ENCODE measurements around the gene RABL6.
"Not testable (repeated sequence)": the region's sequence is repeated elsewhere in the genome, so short reads cannot be mapped to it uniquely, and the experiment has no call there.

RABL6 gene

GRCh38 chr9:136807281-136808074, at the start of gene RABL6:
Gene RABL6, plus strand, starts transcription at chr9:136807948. Its CDS starts 249 bp downstream, at chr9:136808197.
- no peaks in the 10 kb centered on the region for H3K27me3 Mint-ChIP-seq
- peak within 1 kb of the TSS; percentile 87 for H3K4me3 Mint-ChIP-seq
- H3K36me3 Mint-ChIP-seq (ENCODE audit: low read depth), result peaks cover 46% of the 10 kb centered on the region
- no peaks in the 10 kb centered on the region for H3K9me3 Mint-ChIP-seq
- H3K4me1 Mint-ChIP-seq (ENCODE audit: low read depth), result peaks cover 33% of the 10 kb centered on the region
- peak within 1 kb of the TSS; percentile 93 for H3K27ac Mint-ChIP-seq
- peak; percentile 90 for DNase-seq

- Mint-ChIP-seq H3K27me3 (peaks cover 29% of the 10 kb centered on the region), H3K27ac (no peak overlapping the region), H3K36me3 (ENCODE audit: low read depth) (no peaks in the 10 kb centered on the region), H3K4me1 (ENCODE audit: low read depth) (no peaks in the 10 kb centered on the region), H3K9me3 (peaks cover 2% of the 10 kb centered on the region), H3K4me3 (no peak overlapping the region)
- no peak for DNase-seq
Observed at GRCh38 chr9:136759001-136759400, 48.7 kb upstream of the RABL6 start.

GRCh38 chr9:136759436-136760325, 48.1 kb upstream of the RABL6 start:
- Mint-ChIP-seq H3K27me3 (peaks cover 30% of the 10 kb centered on the region), H3K4me3 (no peak overlapping the region), H3K36me3 (ENCODE audit: low read depth) (no peaks in the 10 kb centered on the region), H3K9me3 (peaks cover 2% of the 10 kb centered on the region), H3K4me1 (ENCODE audit: low read depth) (no peaks in the 10 kb centered on the region), H3K27ac (no peak overlapping the region)
- DNase-seq, result no peak

- H3K9me3 Mint-ChIP-seq, result peaks cover 2% of the 10 kb centered on the region
- H3K4me1 Mint-ChIP-seq (ENCODE audit: low read depth), result no peaks in the 10 kb centered on the region
- no peak for DNase-seq
- H3K4me3 Mint-ChIP-seq, result no peak overlapping the region
- peaks cover 29% of the 10 kb centered on the region for H3K27me3 Mint-ChIP-seq
- H3K27ac Mint-ChIP-seq, result no peak overlapping the region
- H3K36me3 Mint-ChIP-seq (ENCODE audit: low read depth), result no peaks in the 10 kb centered on the region
Observed at GRCh38 chr9:136760424-136760823, 47.3 kb upstream of the RABL6 start.

GRCh38 chr9:136760834-136761544, 46.8 kb upstream of the RABL6 start:
- H3K9me3 Mint-ChIP-seq; DNase-seq; H3K4me1 Mint-ChIP-seq (ENCODE audit: low read depth); H3K4me3 Mint-ChIP-seq; H3K36me3 Mint-ChIP-seq (ENCODE audit: low read depth); H3K27ac Mint-ChIP-seq: not testable (repeated sequence)
- H3K27me3 Mint-ChIP-seq, result peaks cover 25% of the 10 kb centered on the region

- H3K27me3 Mint-ChIP-seq, result peaks cover 19% of the 10 kb centered on the region
- no peak overlapping the region for H3K4me3 Mint-ChIP-seq
- H3K9me3 Mint-ChIP-seq, result no peaks in the 10 kb centered on the region
- peaks cover 7% of the 10 kb centered on the region for H3K4me1 Mint-ChIP-seq (ENCODE audit: low read depth)
- H3K27ac Mint-ChIP-seq, result no peak overlapping the region
- H3K36me3 Mint-ChIP-seq (ENCODE audit: low read depth), result no peaks in the 10 kb centered on the region
- no peak for DNase-seq
Observed at GRCh38 chr9:136761545-136761981, 46.2 kb upstream of the RABL6 start.

GRCh38 chr9:136762221-136762691, 45.5 kb upstream of the RABL6 start:
- H3K4me3 Mint-ChIP-seq, result no peak overlapping the region
- H3K27ac Mint-ChIP-seq, result no peak overlapping the region
- no peak for DNase-seq
- no peaks in the 10 kb centered on the region for H3K9me3 Mint-ChIP-seq
- H3K36me3 Mint-ChIP-seq (ENCODE audit: low read depth), result no peaks in the 10 kb centered on the region
- H3K4me1 Mint-ChIP-seq (ENCODE audit: low read depth), result peaks cover 13% of the 10 kb centered on the region
- peaks cover 22% of the 10 kb centered on the region for H3K27me3 Mint-ChIP-seq

- no peaks in the 10 kb centered on the region for H3K36me3 Mint-ChIP-seq (ENCODE audit: low read depth)
- DNase-seq, result peak; percentile 61
- peaks cover 13% of the 10 kb centered on the region for H3K4me1 Mint-ChIP-seq (ENCODE audit: low read depth)
- H3K27me3 Mint-ChIP-seq, result peaks cover 27% of the 10 kb centered on the region
- no peak overlapping the region for H3K4me3 Mint-ChIP-seq
- H3K9me3 Mint-ChIP-seq, result no peaks in the 10 kb centered on the region
- no peak overlapping the region for H3K27ac Mint-ChIP-seq
Observed at GRCh38 chr9:136762915-136763648, 44.7 kb upstream of the RABL6 start.

- H3K9me3 Mint-ChIP-seq, result no peaks in the 10 kb centered on the region
- peaks cover 28% of the 10 kb centered on the region for H3K27me3 Mint-ChIP-seq
- DNase-seq, result no peak
- no peak overlapping the region for H3K4me3 Mint-ChIP-seq
- H3K27ac Mint-ChIP-seq, result no peak overlapping the region
- peaks cover 13% of the 10 kb centered on the region for H3K4me1 Mint-ChIP-seq (ENCODE audit: low read depth)
- H3K36me3 Mint-ChIP-seq (ENCODE audit: low read depth), result no peaks in the 10 kb centered on the region
Observed at GRCh38 chr9:136763649-136764035, 44.1 kb upstream of the RABL6 start.

- no peak for DNase-seq
- peaks cover 13% of the 10 kb centered on the region for H3K4me1 Mint-ChIP-seq (ENCODE audit: low read depth)
- H3K9me3 Mint-ChIP-seq, result no peaks in the 10 kb centered on the region
- H3K36me3 Mint-ChIP-seq (ENCODE audit: low read depth), result no peaks in the 10 kb centered on the region
- H3K27me3 Mint-ChIP-seq, result peaks cover 28% of the 10 kb centered on the region
- H3K4me3 Mint-ChIP-seq, result no peak within 1 kb of the TSS
- no peak within 1 kb of the TSS for H3K27ac Mint-ChIP-seq
Observed at GRCh38 chr9:136764301-136764891, 43.4 kb upstream of the RABL6 start, which contains the start of gene LCN15. Gene LCN15, minus strand, starts transcription at chr9:136764518. Its CDS starts 30 bp downstream, at chr9:136764488.

GRCh38 chr9:136765041-136765440, 42.7 kb upstream of the RABL6 start:
- H3K27me3 Mint-ChIP-seq, result peaks cover 28% of the 10 kb centered on the region
- H3K4me3 Mint-ChIP-seq, result no peak overlapping the region
- no peaks in the 10 kb centered on the region for H3K36me3 Mint-ChIP-seq (ENCODE audit: low read depth)
- DNase-seq, result no peak
- no peaks in the 10 kb centered on the region for H3K9me3 Mint-ChIP-seq
- no peak overlapping the region for H3K27ac Mint-ChIP-seq
- peaks cover 16% of the 10 kb centered on the region for H3K4me1 Mint-ChIP-seq (ENCODE audit: low read depth)

- H3K4me3 Mint-ChIP-seq; H3K36me3 Mint-ChIP-seq (ENCODE audit: low read depth); H3K9me3 Mint-ChIP-seq; DNase-seq; H3K27ac Mint-ChIP-seq: not testable (repeated sequence)
- Mint-ChIP-seq H3K27me3 (peaks cover 24% of the 10 kb centered on the region), H3K4me1 (ENCODE audit: low read depth) (peaks cover 16% of the 10 kb centered on the region)
Observed at GRCh38 chr9:136765745-136766409, 41.9 kb upstream of the RABL6 start.
